Measurements from ENCODE around the gene NFATC1.
A peak's percentile ranks its signal among the peaks of the same experiment; 100 is the strongest.
"Not testable (repeated sequence)": the region's sequence is repeated elsewhere in the genome, so short reads cannot be mapped to it uniquely, and the experiment has no call there.

NFATC1 gene

GRCh38 chr18:79480171-79481045 lies 84.7 kb downstream of the NFATC1 start:
- H3K4me3 ChIP-seq (ENCODE audit: low read depth, low read length), result no peak overlapping the region
- no peak for TF ChIP-seq CTCF (IDR thresholded peaks at IDR 0.05; ENCODE audit: insufficient read depth, low read length, missing control alignments)
- DNase-seq (ENCODE audit: low read depth, low spot score), result no peak
- ChIA-PET POLR2A (no interaction called here), CTCF (no interaction called here)

GRCh38 chr18:79481046-79481790 lies 85.5 kb downstream of the NFATC1 start:
- POLR2A ChIA-PET, result no interaction called here
- DNase-seq (ENCODE audit: low read depth, low spot score), result no peak
- H3K4me3 ChIP-seq (ENCODE audit: low read depth, low read length), result no peak overlapping the region
- CTCF ChIA-PET, result no interaction called here
- TF ChIP-seq CTCF (IDR thresholded peaks at IDR 0.05; ENCODE audit: insufficient read depth, low read length, missing control alignments), result no peak

GRCh38 chr18:79483393-79483792 lies 87.7 kb downstream of the NFATC1 start:
- POLR2A ChIA-PET; CTCF ChIA-PET; DNase-seq (ENCODE audit: low read depth, low spot score); H3K4me3 ChIP-seq (ENCODE audit: low read depth, low read length): not testable (repeated sequence)

GRCh38 chr18:79483971-79484491 lies 88.3 kb downstream of the NFATC1 start:
- H3K4me3 ChIP-seq (ENCODE audit: low read depth, low read length), result no peak overlapping the region
- ChIA-PET POLR2A (no interaction called here), CTCF (interaction anchor here (1.0 kb wide), 1 partner anchor 11 kb away, joined by 3 read pairs; no protein-coding TSS in a partner anchor)
- TF ChIP-seq CTCF (IDR thresholded peaks at IDR 0.05; ENCODE audit: insufficient read depth, low read length, missing control alignments), result no peak
- no peak for DNase-seq (ENCODE audit: low read depth, low spot score)

GRCh38 chr18:79484661-79485621 lies 89.2 kb downstream of the NFATC1 start:
- DNase-seq (ENCODE audit: low read depth, low spot score), result peak; percentile 95
- ChIA-PET POLR2A (interaction anchor here (0.6 to 1.4 kb wide), 3 partner anchors 12 to 196 kb away, joined by 3 to 6 read pairs (median 4); no protein-coding TSS in a partner anchor), CTCF (interaction anchor here (0.9 to 1.2 kb wide), 3 partner anchors 12 to 15 kb away, joined by 3 read pairs; no protein-coding TSS in a partner anchor)
- H3K4me3 ChIP-seq (ENCODE audit: low read depth, low read length), result peak overlapping the region; percentile 45
- TF ChIP-seq CTCF (IDR thresholded peaks at IDR 0.05; ENCODE audit: insufficient read depth, low read length, missing control alignments), result no peak

- POLR2A ChIA-PET, result interaction anchor here (0.6 to 1.4 kb wide), 2 partner anchors 21 to 195 kb away, joined by 3 to 6 read pairs; no protein-coding TSS in a partner anchor
- TF ChIP-seq CTCF (IDR thresholded peaks at IDR 0.05; ENCODE audit: insufficient read depth, low read length, missing control alignments), result no peak
- DNase-seq (ENCODE audit: low read depth, low spot score), result peak; percentile 81
- peak overlapping the region; percentile 45 for H3K4me3 ChIP-seq (ENCODE audit: low read depth, low read length)
- CTCF ChIA-PET, result interaction anchor here (0.6 to 0.9 kb wide), 2 partner anchors 16 to 107 kb away, joined by 3 read pairs; no protein-coding TSS in a partner anchor
Observed at GRCh38 chr18:79485788-79486355, 90.1 kb downstream of the NFATC1 start.

Data from AG04449 (cell line).